Measurements from ENCODE around the gene CCRL2.
"Not testable (repeated sequence)": the region's sequence is repeated elsewhere in the genome, so short reads cannot be mapped to it uniquely, and the experiment has no call there.

The CCRL2 gene

DNA sequence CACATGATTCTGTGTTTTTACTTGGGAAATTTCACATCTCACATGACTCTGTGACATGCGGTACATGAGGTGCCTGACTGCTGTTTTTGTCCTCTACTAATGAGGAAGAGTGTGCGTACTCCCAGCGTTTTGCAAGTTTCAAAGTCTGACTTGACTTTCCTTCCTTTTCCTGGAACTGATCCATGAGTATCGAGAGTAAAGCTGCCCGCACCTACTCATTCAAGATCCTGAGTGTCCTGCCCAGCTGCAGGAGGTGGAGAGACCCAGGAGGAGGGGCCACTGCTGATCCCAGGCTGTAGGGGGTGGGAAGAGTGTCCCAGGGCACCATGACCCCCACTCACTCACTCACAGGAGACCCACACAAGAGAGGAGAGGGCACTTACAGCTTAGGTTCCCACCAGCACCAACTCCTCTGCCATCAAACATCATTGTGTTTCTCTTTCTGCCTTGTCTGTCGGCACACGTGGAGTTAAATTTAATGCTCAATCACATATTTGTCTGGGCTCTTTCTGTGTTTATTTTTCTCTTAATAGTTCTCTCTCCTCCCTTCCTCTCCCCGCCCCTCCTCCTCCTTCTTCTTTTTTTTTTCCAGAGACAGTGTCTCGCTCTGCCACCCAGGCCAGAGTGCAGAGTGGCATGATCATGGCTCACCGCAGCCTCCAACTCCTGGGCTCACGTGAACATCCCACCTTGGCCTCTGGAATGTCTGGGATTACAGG lies 1.6 kb upstream of the CCRL2 start:
- DNase-seq = peak in 1 of 51 donors; percentile 16

DNA sequence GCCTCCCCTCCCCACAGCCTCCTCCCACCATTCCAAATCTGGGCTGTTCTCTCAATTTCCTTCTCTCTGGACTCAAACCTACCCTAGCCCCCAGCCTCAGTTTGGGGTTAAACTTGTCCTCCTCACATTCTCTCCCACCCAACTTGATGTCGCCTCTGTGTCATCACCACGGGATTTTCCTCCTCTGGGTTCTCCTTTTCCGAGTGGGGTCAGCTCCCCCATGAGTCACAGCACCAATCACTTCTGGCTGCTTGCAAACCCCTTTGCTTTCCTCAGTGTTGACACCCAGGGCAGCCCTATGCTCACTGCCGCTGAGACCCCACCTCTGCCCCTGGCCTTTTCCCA lies 644 bp upstream of the CCRL2 start:
- DNase-seq = no peak

DNA sequence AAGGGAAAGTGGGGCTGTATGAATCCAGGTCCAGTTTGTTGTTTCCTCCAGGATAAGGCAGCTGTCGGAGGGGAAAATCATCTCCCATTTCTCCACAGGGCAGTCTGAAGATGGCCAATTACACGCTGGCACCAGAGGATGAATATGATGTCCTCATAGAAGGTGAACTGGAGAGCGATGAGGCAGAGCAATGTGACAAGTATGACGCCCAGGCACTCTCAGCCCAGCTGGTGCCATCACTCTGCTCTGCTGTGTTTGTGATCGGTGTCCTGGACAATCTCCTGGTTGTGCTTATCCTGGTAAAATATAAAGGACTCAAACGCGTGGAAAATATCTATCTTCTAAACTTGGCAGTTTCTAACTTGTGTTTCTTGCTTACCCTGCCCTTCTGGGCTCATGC lies 911 bp downstream of the CCRL2 start:
- DNase-seq = peak in 1 of 51 donors; percentile 15

DNA sequence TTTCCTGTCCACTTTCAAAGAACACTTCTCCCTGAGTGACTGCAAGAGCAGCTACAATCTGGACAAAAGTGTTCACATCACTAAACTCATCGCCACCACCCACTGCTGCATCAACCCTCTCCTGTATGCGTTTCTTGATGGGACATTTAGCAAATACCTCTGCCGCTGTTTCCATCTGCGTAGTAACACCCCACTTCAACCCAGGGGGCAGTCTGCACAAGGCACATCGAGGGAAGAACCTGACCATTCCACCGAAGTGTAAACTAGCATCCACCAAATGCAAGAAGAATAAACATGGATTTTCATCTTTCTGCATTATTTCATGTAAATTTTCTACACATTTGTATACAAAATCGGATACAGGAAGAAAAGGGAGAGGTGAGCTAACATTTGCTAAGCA lies 1.8 kb downstream of the CCRL2 start:
- no peak for DNase-seq

DNA sequence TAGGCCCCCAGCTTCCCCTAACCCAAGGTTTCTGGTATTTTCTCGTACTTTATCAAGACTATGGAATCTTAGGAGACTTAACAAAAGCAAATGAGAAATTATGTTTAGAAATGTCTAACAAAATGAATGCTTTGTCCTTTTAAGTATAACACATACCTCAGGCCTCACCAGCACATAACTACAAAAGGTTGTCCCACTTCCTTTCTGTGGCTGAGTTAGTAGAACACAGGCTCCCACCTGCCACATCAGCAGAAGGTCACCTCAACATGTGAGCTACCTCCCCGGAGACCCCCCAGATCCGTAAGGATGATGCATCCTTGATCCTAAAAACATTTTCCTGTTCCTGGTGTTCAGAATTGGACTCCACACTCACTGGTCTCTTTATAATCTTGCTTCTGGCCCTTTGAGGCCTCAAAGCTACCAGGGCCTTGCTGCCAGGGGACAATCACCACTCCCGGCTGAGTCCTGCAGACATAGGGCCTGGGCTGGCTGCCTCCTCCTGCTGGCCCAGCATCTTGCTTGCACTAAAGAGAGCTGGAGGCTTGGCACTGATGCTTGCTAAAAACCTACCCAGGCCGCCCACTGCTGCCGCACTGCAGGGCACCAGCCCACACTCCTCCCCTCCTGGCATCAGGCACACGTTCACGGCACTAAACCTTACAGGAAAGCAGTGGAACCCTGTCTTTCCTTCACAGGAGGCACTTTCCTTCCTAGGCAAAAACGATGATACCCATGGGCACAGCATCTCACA lies 2.9 kb downstream of the CCRL2 start:
- DNase-seq = peak in 2 of 51 donors; percentile 11 to 17

DNA sequence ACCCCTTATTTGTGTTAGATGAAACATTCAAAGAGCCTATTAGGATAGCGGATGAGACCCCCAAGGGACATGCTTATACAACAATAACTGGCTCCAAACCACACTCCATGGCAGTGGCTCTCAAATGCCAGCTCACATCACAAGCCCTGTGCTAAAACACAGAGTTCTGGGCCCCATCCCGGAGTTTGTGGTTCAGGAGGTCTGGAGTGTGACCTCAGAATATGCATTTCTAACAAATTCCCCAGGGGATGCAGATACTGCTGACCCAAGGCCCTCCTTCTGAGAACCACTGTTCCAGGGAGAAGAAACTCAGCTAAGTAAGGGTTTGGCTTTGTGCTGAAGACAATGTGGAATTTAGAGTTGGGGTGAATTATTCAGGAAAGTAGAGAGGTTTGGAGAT lies 3.6 kb downstream of the CCRL2 start:
- DNase-seq = no peak

DNA sequence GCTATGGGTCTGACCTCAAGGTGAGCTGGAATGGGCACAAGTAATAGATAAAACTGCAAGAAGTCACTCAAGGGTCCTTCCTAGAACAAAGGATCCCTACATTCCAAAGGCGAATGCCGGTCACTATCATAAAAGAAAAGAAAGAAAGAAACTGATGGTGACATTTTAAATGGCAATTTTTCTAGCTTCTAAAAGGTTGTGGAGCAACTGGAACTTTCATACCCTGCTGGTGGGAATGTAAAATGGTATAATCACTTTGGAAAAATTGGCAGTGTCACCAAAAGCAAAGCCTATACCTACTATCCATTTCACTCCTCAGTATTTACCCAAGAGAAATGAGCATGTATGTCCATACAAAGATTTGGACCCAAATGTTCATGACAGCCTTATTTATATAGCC lies 4.2 kb downstream of the CCRL2 start:
- DNase-seq = no peak

DNA sequence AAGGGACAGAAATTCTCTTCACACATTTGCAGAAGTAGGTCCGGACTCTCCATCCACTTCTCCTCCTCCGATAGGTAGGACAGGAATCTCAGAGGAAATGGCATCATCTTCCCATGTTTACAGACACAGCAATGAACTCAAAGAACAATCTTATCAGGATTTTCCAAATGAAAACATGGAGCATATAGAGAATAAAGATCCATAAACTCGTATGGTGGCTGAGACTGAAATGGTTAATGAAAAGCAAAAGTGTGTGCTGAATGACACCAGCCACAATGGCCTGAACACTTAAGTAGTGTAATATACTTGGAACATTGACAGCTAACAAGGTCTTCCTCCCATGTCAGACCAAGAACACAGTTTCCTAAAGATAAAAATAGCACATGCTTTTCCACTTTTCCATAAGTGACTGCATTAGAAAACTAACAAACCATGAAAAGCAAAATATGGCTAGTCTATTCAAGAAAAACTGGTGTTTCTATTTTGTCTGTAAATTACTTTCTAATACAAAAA lies 5.8 kb downstream of the CCRL2 start:
- no peak for DNase-seq

DNA sequence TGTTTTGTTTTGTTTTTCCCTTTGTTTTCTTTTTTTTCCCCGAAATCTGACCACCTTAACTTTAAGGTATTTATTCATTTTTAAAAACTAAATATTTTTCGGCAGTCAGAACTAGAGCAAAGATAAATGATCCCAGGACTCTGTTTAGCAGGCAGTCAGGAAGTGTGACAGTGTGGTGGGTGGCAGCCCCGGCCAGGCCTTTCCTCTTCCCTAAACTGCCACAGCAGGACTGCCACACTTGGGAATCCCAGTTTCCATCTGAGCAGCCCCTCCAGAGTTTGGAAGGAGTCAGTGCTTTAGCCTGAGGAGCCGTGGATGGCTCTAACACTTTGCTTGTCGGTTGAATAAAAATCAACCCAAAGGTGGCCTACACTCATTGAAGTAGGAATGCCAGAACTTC lies 6.9 kb downstream of the CCRL2 start:
- no peak for DNase-seq

DNA sequence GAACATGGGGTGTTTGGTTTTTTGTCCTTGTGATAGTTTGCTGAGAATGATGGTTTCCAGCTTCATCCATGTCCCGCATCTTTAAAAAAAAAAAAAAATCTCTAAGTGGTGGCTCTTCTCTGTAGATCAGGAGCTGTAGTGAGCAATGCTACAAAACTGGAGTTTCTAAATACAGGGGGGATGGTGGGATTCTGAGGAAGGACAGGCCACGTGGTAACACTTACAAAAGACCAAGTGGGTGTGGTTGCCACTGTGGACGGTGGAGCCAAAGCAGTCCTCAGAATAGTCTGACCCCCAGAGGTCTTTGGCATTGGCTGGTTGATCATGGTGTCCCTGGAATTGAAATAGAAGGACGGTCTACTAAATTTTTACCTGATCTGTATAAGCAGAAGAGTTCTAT lies 7.7 kb downstream of the CCRL2 start:
- no peak for DNase-seq

DNA sequence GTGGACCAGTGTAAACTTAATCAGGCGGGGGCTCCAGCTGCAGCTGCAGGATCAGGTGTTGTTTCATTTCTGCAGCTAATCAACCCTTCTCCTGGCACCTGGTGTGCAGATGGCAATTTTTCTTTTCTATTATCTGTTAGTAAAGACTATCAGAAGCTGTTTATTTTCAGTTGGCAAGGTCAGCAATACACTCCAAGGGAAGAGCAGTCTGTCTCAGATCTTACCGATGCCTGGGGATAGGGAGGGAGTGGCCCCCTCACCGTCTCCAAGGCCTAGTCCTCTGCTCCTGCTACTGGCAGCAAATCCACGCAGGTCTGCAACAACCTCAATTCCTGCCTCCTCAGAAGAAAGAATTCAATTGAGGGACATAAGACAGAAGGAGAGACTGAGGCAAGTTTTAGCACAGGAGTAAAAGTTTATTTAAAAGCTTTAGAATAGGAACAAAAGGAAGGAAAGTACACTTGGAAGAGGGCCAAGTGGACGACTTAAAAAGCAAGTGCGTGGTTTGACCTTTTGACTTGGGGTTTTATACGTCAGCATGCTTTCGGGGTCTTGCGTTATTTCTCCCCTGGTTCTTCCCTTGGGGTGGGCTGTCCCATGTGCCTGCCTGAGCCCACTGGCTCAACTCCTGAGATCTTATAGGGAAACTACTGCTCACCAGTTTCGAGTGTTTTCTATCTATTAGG lies 9.2 kb downstream of the CCRL2 start:
- DNase-seq = no peak

DNA sequence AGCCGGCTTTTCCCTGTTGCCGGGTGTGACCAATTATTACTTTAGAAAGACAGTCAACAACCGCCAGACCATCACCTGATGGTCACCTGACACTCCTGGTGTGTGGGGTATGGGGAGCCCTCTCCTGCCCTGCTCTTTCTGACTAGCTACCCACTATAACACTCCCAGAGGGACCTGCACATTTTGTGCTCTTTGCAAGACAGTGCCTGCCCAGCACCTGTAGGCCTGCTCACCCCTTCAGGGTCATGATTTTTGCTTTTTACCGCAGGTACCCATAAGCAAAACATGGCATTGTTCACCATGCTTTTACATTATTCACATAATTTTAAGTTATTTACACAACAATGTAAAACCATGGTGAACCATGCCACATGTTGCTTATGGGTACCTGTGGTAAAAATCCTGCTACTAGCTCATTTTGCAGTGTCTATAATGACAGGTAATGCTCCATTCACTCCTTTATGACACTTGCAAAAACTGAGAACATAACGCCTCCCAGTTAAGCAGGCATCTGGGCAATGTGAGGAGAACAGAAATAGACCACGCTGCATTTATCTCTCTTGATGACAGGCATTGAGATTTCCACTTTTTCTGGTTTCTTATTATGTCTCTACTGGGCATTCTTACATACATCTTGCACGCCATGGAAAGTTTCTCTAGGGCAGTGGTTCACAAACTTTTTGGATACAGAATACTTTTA lies 9.9 kb downstream of the CCRL2 start:
- no peak for DNase-seq

DNA sequence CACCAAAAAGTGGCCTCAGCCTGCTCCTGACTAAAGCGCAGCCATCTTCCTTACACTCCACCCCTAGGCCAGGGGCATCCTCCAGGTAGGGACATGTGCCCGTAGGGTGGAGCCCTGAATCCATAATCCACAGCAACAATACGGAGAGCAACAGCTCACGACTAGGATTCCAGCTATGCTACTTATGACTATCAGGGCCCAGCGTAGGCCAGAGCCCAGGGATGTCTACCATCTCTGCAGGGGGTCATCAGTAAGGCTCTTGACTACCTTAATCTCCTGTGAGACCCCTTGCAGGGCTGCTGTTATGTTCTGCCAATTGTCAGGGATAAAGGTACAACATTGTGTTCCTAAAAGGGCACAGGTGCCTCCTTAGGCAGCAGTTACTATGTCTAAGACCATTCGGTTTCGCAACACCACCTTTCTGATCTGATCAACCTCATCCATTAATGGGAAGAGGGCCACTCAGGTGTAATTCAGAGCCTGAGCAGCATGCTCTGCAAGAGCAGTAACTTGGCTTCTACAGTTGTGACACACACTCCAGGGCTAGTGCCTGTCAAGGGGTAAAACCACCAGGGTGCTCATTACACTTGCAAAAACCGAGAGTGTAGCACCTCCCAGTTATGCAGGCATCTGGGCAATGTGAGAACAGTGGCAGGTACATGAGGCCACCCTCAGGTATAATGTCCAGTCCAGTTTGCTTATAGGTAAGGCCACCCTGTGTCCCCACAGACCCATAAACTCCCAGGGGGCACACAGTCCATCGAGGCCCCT lies 11.0 kb downstream of the CCRL2 start:
- DNase-seq = no peak

DNA sequence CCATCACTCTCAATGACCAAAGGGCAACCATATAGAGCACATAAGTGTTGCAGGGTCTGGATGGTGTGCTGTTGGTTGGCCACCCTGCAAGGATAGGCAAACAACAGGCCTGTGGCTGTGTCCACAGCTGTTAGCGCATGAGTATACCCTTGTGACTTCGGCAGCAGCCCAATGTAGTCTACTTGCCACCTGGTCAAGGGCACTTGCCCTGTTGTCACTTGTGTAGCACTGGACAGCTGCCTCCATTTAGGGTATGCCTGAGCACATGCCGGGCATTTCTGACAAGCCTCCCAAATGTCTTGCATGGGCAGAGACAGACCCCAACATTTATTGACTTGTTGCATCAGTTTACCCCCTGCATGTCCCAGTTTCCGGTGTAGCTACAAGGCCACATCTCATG lies 12.8 kb downstream of the CCRL2 start:
- DNase-seq = no peak

DNA sequence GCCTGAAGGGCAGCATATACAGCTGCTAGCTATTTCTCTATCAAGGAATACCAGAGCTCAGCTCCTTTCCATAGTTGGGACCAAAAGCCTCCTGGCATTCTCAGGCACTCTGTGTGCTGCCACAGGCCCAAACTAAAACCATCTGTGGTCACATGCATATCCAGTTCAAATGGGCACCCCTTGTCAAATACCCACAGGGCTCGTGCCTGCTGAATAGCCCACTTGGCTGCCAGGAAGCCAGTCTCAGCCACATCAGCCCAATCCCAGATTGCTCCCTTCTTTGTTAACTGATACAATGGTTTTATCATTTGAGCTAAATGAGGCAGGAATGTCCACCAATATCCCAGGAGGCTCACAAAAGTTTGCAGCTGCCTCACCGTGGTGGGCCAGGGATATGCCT lies 13.9 kb downstream of the CCRL2 start:
- DNase-seq = no peak

DNA sequence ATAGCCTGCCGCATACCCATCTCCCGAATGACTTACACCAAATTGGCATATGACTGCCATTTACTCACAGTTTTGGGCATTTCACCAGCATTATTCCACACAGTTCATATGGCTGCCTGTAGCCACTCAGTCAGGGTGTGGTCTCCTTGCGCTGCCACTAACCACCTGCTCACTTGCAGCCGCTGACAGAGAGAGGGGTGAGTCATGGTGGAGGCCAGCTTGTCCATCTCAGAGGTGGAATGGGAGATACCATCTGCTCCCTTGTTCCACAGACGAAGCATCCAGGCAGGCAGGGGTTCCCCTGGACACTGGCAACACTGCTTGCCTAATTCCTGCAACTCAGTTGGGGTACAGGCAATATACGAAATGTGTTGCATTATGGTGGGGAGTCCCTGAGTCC lies 15.6 kb downstream of the CCRL2 start:
- peak in 1 of 51 donors; percentile 20 for DNase-seq

DNA sequence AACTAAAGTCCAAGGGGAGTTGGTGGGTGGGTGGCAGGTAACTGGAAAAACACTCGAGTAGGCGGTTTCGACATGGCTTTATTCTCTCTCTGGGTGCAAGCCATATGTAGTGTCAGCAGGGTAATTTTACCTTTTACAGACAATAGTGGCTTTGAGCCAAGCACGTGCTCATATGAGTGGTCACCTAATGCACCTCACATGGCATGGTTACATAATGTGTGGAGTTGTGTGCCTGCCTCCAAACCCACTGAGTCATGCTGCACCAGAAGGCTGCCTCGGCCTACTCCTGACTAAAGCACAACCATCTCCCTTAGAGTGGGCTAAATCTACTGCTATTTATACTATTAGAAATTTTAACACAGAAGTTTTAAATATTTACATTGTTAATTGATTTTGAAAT lies 16.5 kb downstream of the CCRL2 start:
- DNase-seq = peak in 1 of 51 donors; percentile 21

DNA sequence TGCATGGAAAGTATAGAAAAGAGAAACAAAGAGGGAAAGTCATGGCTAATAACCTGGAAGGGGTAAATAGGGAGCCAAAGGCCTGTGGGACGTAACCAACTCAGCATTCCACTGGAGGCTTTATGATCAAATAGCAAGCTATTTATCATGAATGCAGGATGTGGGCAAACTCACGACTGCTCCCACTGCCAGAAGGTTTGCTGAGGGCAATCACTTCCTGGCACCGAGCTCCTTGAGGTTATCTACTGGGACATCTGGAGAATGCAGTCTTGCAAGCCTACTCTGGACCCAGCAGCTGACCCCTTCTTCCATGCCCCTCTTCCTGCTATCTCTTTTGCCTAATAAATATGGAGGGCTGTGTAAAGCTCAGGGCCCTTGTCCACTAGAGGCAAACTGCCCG lies 19.4 kb downstream of the CCRL2 start:
- not testable (repeated sequence) for DNase-seq

DNA sequence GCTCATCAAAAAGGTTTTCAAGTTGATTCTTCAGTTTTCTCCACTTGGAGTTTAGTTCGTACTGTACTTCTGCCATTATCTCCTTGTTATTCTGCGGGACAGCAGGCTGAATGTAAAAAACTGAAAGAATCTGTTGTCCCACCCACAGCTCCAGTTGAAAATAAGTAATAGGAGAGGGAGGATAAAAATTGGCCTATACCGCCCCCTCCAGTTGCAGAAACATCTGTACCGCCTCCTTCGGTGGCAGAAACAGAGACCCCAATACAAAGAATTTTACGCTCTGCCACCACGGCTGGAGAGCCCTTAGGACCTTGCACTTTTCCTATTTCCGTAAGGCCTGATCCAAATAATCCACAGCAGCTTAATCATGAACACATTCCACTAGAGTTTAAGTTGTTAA lies 20.3 kb downstream of the CCRL2 start:
- DNase-seq = not testable (repeated sequence)

DNA sequence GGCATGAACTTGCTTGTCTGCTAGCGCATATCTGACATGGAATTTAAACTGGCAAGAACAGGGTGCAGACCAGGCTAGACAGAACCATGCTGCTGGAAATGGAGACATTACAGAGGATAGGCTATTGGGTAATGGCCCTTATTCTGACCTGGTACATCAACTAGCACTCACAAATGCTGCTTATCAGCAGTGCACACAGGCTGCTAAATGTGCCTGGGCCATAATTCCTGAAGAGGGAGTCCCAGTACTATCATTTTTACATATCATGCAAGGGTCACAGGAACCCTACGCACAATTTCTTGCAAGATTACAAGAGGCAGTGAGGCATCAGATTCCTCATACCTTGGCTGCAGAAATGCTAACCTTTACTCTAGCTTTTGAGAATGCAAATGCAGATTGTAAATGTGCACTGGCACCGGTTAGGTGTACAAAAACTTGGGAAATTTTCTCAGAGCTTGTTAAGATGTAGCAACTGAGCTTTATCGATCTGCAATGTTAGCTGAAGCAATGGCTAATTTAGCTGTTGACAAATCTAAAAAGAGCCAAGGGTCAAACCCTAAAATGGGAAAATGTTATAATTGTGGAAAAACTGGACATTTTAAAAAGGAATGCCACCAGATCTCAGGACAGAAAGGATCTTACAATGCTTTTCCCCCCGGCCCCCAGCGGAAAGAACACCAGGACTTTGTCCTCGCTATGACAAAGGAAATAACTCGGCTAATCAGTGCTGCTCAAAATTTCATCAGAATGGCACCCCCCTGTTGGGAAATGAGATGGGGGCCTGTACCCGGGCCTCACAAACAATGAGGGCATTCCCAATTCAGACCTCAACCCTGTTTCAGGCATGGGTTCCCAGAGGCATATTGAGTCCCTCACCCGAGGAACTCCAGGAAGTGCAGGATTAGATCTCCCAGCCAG lies 21.1 kb downstream of the CCRL2 start:
- DNase-seq = no peak

Measured in hypothalamus (tissue), 51 donors.